Astrocyte of the spinal cord (primary cell): ENCODE results near the gene YWHAE.

Experiments used
- DNase-seq: peaks from one replicate; pipeline ENCODE4 v3.0.0; 2011; ENCODE audit warnings: low read depth, low spot score
- H3K4me3 ChIP-seq: 2 replicates; pipeline ENCODE4 v1.5.1; 2011; ENCODE audit warnings: low read depth, mild to moderate bottlenecking, low read length, moderate library complexity
- CTCF ChIP-seq: IDR thresholded peaks from 2 replicates; pipeline ENCODE4 v1.5.1; 2012; ENCODE audit warnings: low read depth, mild to moderate bottlenecking, low read length, inconsistent platforms
- in situ Hi-C: cut with HindIII; loops from 2 replicates; pipeline ENCODE4 v1.10.0; 2017; ENCODE audit warnings: low sequenced_read_pairs

Gene YWHAE

GRCh38 chr17:1440921-1441320 lies 40.9 kb upstream of the YWHAE start:
- in situ Hi-C loops: no loop called here
- no peak for DNase-seq
- no peak overlapping the region for H3K4me3 ChIP-seq
- no peak for TF ChIP-seq CTCF

- no peak for TF ChIP-seq CTCF
- no peak overlapping the region for H3K4me3 ChIP-seq
- in situ Hi-C loops: no loop called here
- DNase-seq: peak; percentile 67
Observed at GRCh38 chr17:1438593-1439083, 38.6 kb upstream of the YWHAE start.

GRCh38 chr17:1435326-1435725 lies 35.3 kb upstream of the YWHAE start:
- in situ Hi-C loops: no loop called here
- no peak for DNase-seq
- no peak for TF ChIP-seq CTCF
- H3K4me3 ChIP-seq: no peak overlapping the region

GRCh38 chr17:1434150-1434549 lies 34.1 kb upstream of the YWHAE start:
- no peak overlapping the region for H3K4me3 ChIP-seq
- TF ChIP-seq CTCF: no peak
- in situ Hi-C loops: no loop called here
- no peak for DNase-seq

- no peak for TF ChIP-seq CTCF
- in situ Hi-C loops: no loop called here
- no peak for DNase-seq
- H3K4me3 ChIP-seq: no peak overlapping the region
Observed at GRCh38 chr17:1431631-1432104, 31.6 kb upstream of the YWHAE start.

- no peak overlapping the region for H3K4me3 ChIP-seq
- DNase-seq: no peak
- in situ Hi-C loops: no loop called here
- TF ChIP-seq CTCF: no peak
Observed at GRCh38 chr17:1423456-1424135, 23.6 kb upstream of the YWHAE start.
